Testis (tissue), 3 donors: ENCODE data around the gene FLRT3. TPM values are rescaled to one million over a fixed set of nuclear protein-coding genes. Genes with fewer than 3 reads are reported as not detected.

Experiments used
- DNase-seq: peaks from one replicate; pipeline ENCODE4 v3.0.0-alpha.2; 2019
- H3K27ac ChIP-seq, 2 donors: fragments of 200-600 bp; sonication (generic); one replicate each; pipeline ENCODE4 v1.5.1; 2019
- H3K27me3 ChIP-seq: fragments of 200-600 bp; sonication (generic); one replicate; pipeline ENCODE4 v1.5.1; 2019
- H3K36me3 ChIP-seq: fragments of 200-600 bp; sonication (generic); one replicate; pipeline ENCODE4 v1.5.1; 2017; ENCODE audit warnings: low read depth; ENCODE audit errors: missing control alignments
- H3K4me1 ChIP-seq: fragments of 200-600 bp; sonication (generic); one replicate; pipeline ENCODE4 v1.5.1; 2019
- H3K4me3 ChIP-seq, 2 donors: fragments of 200-600 bp; sonication (generic); one replicate each; pipeline ENCODE4 v1.5.1; 2017 to 2019
- H3K9me3 ChIP-seq: fragments of 200-600 bp; sonication (generic); one replicate; pipeline ENCODE4 v1.5.1; 2017
- CTCF ChIP-seq, 3 experiments: fragments of 450-650 bp in 2 of 3; fragments of 200-600 bp in 1 of 3; sonication (generic) in 1 of 3; IDR thresholded peaks; one replicate each; pipeline ENCODE4 v1.5.1; 2016 to 2019; ENCODE audit warnings: antibody characterized with exemption in 3 of 3, mild to moderate bottlenecking in 2 of 3, moderate library complexity in 1 of 3
- POLR2A ChIP-seq: fragments of 450-650 bp; IDR thresholded peaks from one replicate; pipeline ENCODE4 v1.6.1; 2017; ENCODE audit warnings: antibody characterized with exemption, mild to moderate bottlenecking, moderate library complexity
- WGBS, 2 donors: methylation state at CpG; one replicate each; pipeline ENCODE4 v1.1.5; 2018; 5-methylcytosine and 5-hydroxymethylcytosine counted together
- intact Hi-C: fragments of 100-400 bp; cut with DNase I; formaldehyde crosslinking; loops from one replicate; pipeline ENCODE4 v1.15.1; 2023; ENCODE audit warnings: low total_unique reads
- polyA plus RNA-seq: library from polyadenylated mRNA; stranded (reverse); fragments of 350-450 nt; fragmentation: Illumina TruSeq; extraction: RNeasy Lipid Tissue Mini Kit (QIAGEN cat#74804); gene quantifications from one replicate; pipeline ENCODE4 v1.2.3, GENCODE V29; 2014; ENCODE audit warnings: low read depth, low replicate concordance; ENCODE audit not compliant: insufficient read depth
- total RNA-seq, 2 donors: library from RNA; depleted of rRNA; stranded (reverse); fragments of >200 nt; gene quantifications; one replicate each; pipeline ENCODE4 v1.2.3, GENCODE V29; 2016

FLRT3 gene
- total and polyA plus RNA-seq, 3 donors from 2014 or later, result 3.0 to 12.3 (median 11.6) TPM

GRCh38 chr20:14383335-14383734 is 45.9 kb upstream of the FLRT3 start:
- 89 to 93% methylated on average over 5 of the region's 5 CpGs for WGBS, 2 donors
- intact Hi-C loops, result no loop called here

GRCh38 chr20:14378326-14378725 is 40.9 kb upstream of the FLRT3 start:
- no peaks in the 10 kb centered on the region for H3K36me3 ChIP-seq
- intact Hi-C loops, result no loop called here

More at GRCh38 chr20:14383335-14383734, 45.9 kb upstream of the FLRT3 start:
- Histone ChIP-seq H3K27ac (no peak overlapping the region), H3K27me3 (no peaks in the 10 kb centered on the region), H3K9me3 (no peaks in the 10 kb centered on the region), H3K36me3 (no peaks in the 10 kb centered on the region), H3K4me3 (no peak overlapping the region), H3K4me1 (no peaks in the 10 kb centered on the region)
- DNase-seq, result no peak
- TF ChIP-seq CTCF (IDR thresholded peaks at IDR 0.05) (no peak), POLR2A (no peak)

GRCh38 chr20:14375416-14375985 is 38.1 kb upstream of the FLRT3 start:
- WGBS, 2 donors, result 80% methylated on average over 4 of the region's 4 CpGs
- no peak for TF ChIP-seq POLR2A
- Histone ChIP-seq H3K4me3 (no peak overlapping the region), H3K36me3 (no peaks in the 10 kb centered on the region), H3K4me1 (no peaks in the 10 kb centered on the region), H3K27ac (no peak overlapping the region), H3K9me3 (no peaks in the 10 kb centered on the region), H3K27me3 (no peaks in the 10 kb centered on the region)
- DNase-seq, result no peak
- intact Hi-C loops, result no loop called here

More at GRCh38 chr20:14378326-14378725, 40.9 kb upstream of the FLRT3 start:
- H3K27me3 ChIP-seq, result no peaks in the 10 kb centered on the region
- H3K27ac ChIP-seq, result no peak overlapping the region
- no peaks in the 10 kb centered on the region for H3K9me3 ChIP-seq
- H3K4me3 ChIP-seq, result no peak overlapping the region
- H3K4me1 ChIP-seq, result no peaks in the 10 kb centered on the region
- no peak for TF ChIP-seq POLR2A
- TF ChIP-seq CTCF (IDR thresholded peaks at IDR 0.05), result no peak
- DNase-seq, result no peak

- intact Hi-C loops, result no loop called here
- Histone ChIP-seq H3K36me3 (no peaks in the 10 kb centered on the region), H3K27me3 (no peaks in the 10 kb centered on the region), H3K27ac (no peak overlapping the region), H3K4me3 (no peak overlapping the region), H3K9me3 (no peaks in the 10 kb centered on the region), H3K4me1 (no peaks in the 10 kb centered on the region)
- DNase-seq, result no peak
- TF ChIP-seq POLR2A, result no peak
- no peak for TF ChIP-seq CTCF (IDR thresholded peaks at IDR 0.05)
- WGBS, 2 donors, result 76 to 79% methylated on average over 3 of the region's 3 CpGs
These were observed 36.8 kb upstream of the FLRT3 start for GRCh38 chr20:14374196-14374595.

DNA sequence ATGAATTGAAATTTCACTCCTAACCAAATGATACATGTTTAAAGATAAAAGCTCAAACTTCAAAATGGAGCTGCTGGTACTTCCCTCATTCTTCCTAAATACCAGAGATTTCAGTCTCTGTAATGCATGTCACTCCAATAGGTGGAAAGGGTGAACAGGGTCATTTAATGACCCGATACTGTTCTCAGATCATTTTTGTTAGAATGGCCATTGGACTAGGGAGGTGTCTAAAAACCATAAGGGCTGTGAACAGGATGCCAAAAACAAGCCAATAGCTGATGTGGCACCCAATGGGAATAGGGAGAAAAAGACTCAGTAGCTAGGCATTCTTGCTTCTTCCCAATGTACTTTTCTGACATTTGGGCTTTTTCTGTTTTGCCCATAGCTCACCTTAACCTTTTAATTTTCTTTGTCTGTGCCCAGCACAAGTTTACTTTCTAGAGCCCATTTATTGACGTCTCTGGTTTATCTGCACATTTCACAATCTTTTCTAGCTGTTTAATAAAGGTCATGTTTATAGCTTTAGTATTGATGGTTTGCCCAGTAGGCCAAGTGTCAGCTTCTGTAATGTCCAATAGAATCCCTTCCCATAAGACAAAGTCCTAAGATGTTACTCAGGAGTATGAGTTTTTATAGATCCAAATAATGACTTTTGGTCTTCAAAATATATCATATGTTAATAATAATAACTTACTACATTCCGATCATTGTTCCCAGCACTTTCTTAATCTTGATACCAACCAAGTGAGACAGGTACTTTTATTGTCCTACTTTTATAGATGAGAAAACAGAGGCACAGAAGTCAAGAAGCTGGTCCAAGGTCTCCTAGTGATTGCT is 24.3 kb upstream of the FLRT3 start:
- Histone ChIP-seq H3K4me1 (no peaks in the 10 kb centered on the region), H3K9me3 (no peaks in the 10 kb centered on the region), H3K4me3 (no peak overlapping the region), H3K27me3 (no peaks in the 10 kb centered on the region), H3K27ac (no peak overlapping the region), H3K36me3 (no peaks in the 10 kb centered on the region)
- 89 to 97% methylated on average over 3 of the region's 3 CpGs for WGBS, 2 donors
- intact Hi-C loops, result no loop called here
- TF ChIP-seq POLR2A (no peak), CTCF (IDR thresholded peaks at IDR 0.05) (no peak)
- DNase-seq, result no peak
